Adrenal gland (tissue), 5 donors: ENCODE data around the gene SPOCK1.

Experiments
- CTCF ChIP-seq, 6 experiments: fragments of 450-650 bp in 4 of 6; fragments of 200-600 bp in 2 of 6; sonication (generic) in 1 of 6; IDR thresholded peaks; 1 replicate in 5 of 6; 2 replicates in 1 of 6; pipeline versions ENCODE4 v1.5.1 to v1.8.0; 2016 to 2021; ENCODE audit warnings: antibody characterized with exemption in 6 of 6, mild to moderate bottlenecking in 2 of 6, moderate library complexity in 1 of 6
- POLR2A ChIP-seq, 2 donors: fragments of 450-650 bp; IDR thresholded peaks; one replicate each; pipeline ENCODE4 v1.6.1; 2017; ENCODE audit warnings: antibody characterized with exemption in 2 of 2, mild to moderate bottlenecking in 2 of 2, moderate library complexity in 1 of 2
- donor health status: DM: no; HTN: no; CAD: no.

- TF ChIP-seq CTCF (IDR thresholded peaks at IDR 0.05), result no peak
- TF ChIP-seq POLR2A (IDR thresholded peaks at IDR 0.05), result no peak
Observed at GRCh38 chr5:137516251-137516797, 17.2 kb upstream of the SPOCK1 start.
